CD4-positive, alpha-beta T cell treated with Interferon gamma for 1 hour (primary cell): ENCODE measurements around the gene CALCOCO1.
"Not testable (repeated sequence)": the region's sequence is repeated elsewhere in the genome, so short reads cannot be mapped to it uniquely, and the experiment has no call there.

Experiments
- DNase-seq: peaks from one replicate; pipeline ENCODE4 v3.0.0-alpha.2; 2020

The CALCOCO1 gene

GRCh38 chr12:53727310-53728041 lies at the start of gene CALCOCO1:
Gene CALCOCO1 (minus strand): TSS chr12:53727452. CDS start chr12:53725242, 2,210 bp downstream.
- DNase-seq: peak; percentile 96

- no peak for DNase-seq
These were observed 49.6 kb upstream of the CALCOCO1 start for GRCh38 chr12:53776872-53777271.

GRCh38 chr12:53775478-53776145 lies 48.4 kb upstream of the CALCOCO1 start:
- no peak for DNase-seq

- DNase-seq: no peak
These were observed 43.0 kb upstream of the CALCOCO1 start for GRCh38 chr12:53770281-53770680.

- DNase-seq: no peak
These were observed 41.7 kb upstream of the CALCOCO1 start for GRCh38 chr12:53768976-53769375.

GRCh38 chr12:53766881-53767280 lies 39.6 kb upstream of the CALCOCO1 start:
- no peak for DNase-seq

- DNase-seq: no peak
These were observed 38.6 kb upstream of the CALCOCO1 start for GRCh38 chr12:53765891-53766290.

- no peak for DNase-seq
These were observed 37.4 kb upstream of the CALCOCO1 start for GRCh38 chr12:53764615-53765014.

- not testable (repeated sequence) for DNase-seq
These were observed 35.5 kb upstream of the CALCOCO1 start for GRCh38 chr12:53762793-53763192.

- DNase-seq: no peak
These were observed 34.1 kb upstream of the CALCOCO1 start for GRCh38 chr12:53761306-53761705.

GRCh38 chr12:53759261-53759660 lies 32.0 kb upstream of the CALCOCO1 start:
- no peak for DNase-seq

GRCh38 chr12:53758730-53759103 lies 31.5 kb upstream of the CALCOCO1 start:
- DNase-seq: no peak

- no peak for DNase-seq
These were observed 31.0 kb upstream of the CALCOCO1 start for GRCh38 chr12:53758081-53758729.

- peak; percentile 74 for DNase-seq
These were observed 30.0 kb upstream of the CALCOCO1 start for GRCh38 chr12:53757101-53757770.

GRCh38 chr12:53756300-53757100 lies 29.2 kb upstream of the CALCOCO1 start:
- DNase-seq: no peak

- DNase-seq: no peak
These were observed 28.6 kb upstream of the CALCOCO1 start for GRCh38 chr12:53755893-53756292.

GRCh38 chr12:53755451-53755891 lies 28.2 kb upstream of the CALCOCO1 start:
- no peak for DNase-seq

GRCh38 chr12:53754633-53755264 lies 27.5 kb upstream of the CALCOCO1 start:
- DNase-seq: no peak

GRCh38 chr12:53754188-53754585 lies 26.9 kb upstream of the CALCOCO1 start:
- no peak for DNase-seq

GRCh38 chr12:53752621-53753020 lies 25.4 kb upstream of the CALCOCO1 start:
- no peak for DNase-seq

GRCh38 chr12:53752192-53752601 lies 24.9 kb upstream of the CALCOCO1 start:
- DNase-seq: no peak
